ENCODE results near the gene HELZ.

- no peak for TF ChIP-seq POLR2A (IDR thresholded peaks at IDR 0.05; ENCODE audit: low read depth, low read length)
- no peak for TF ChIP-seq TAF1 (IDR thresholded peaks at IDR 0.05; ENCODE audit: borderline replicate concordance, low read depth, low read length)
- TF ChIP-seq POLR2AphosphoS5 (IDR thresholded peaks at IDR 0.05; ENCODE audit: low read depth, low read length), result no peak
Observed at GRCh38 chr17:67132366-67132765, 112.6 kb downstream of the HELZ start.

Measured in GM12892 (cell line).